A549 (cell line): ENCODE results near the gene ZBTB14. TPM values are rescaled to one million over a fixed set of nuclear protein-coding genes. Genes with fewer than 3 reads are reported as not detected.

Experiments used
- ATAC-seq, 2 experiments: fragments of 200-7000 bp in 1 of 2; fragments of >200 bp in 1 of 2; cut with Nextera tagmentation in 1 of 2; cut with Tn5 transposase in 1 of 2; 3 replicates each; pipeline versions ENCODE4 v1.8.0 to v1.9.1; 2018 to 2020; ENCODE audit warnings: mild to moderate bottlenecking in 1 of 2, moderate library complexity in 1 of 2
- CTCF ChIA-PET: fragments of 300-600 bp; sonication (Branson Sonifier 250); formaldehyde crosslinking; extraction: SDS; loops from one replicate; lab custom pipeline; 2021; ENCODE audit warnings: antibody characterized with exemption, inconsistent platforms; lab: Yijun Ruan, JAX
- POLR2A ChIA-PET: fragments of 350-600 bp; formaldehyde crosslinking; extraction: SDS; loops from one replicate; lab custom pipeline; 2021; ENCODE audit warnings: antibody characterized with exemption, inconsistent platforms; lab: Yijun Ruan, JAX
- DNase-seq, 2 experiments: peaks; one replicate each; pipeline versions ENCODE4 v3.0.0 to v3.0.0-alpha.2; 2011 to 2016; ENCODE audit warnings: low read depth in 1 of 2, low spot score in 1 of 2
- FAIRE-seq: peaks from 2 replicates; lab custom pipeline; 2011; peaks lifted over from hg19 to GRCh38; lab: Jason Lieb, UNC
- H3K27ac ChIP-seq, 2 experiments: fragments of >200 bp; sonication (Bioruptor Twin); formaldehyde crosslinking; 3 replicates each; pipeline ENCODE4 v1.5.1; 2016 to 2017
- H3K4me1 ChIP-seq: fragments of >200 bp; sonication (Bioruptor Twin); formaldehyde crosslinking; 3 replicates; pipeline ENCODE4 v1.6.1; 2016
- H3K4me2 ChIP-seq: fragments of >200 bp; sonication (Bioruptor Twin); formaldehyde crosslinking; 3 replicates; pipeline ENCODE4 v1.6.1; 2016
- H3K4me3 ChIP-seq: fragments of >200 bp; sonication (Bioruptor Twin); formaldehyde crosslinking; 3 replicates; pipeline ENCODE4 v1.5.1; 2016
- H3K9me3 ChIP-seq: fragments of >200 bp; sonication (Bioruptor Twin); formaldehyde crosslinking; 3 replicates; pipeline ENCODE4 v1.6.1; 2016
- EHMT2 ChIP-seq: fragments of 200-600 bp; sonication (generic); IDR thresholded peaks from 2 replicates; pipeline ENCODE4 v1.6.1; 2016; ENCODE audit warnings: antibody characterized with exemption, low read depth, mild to moderate bottlenecking, moderate library complexity
- FOSB ChIP-seq: fragments of 250-450 bp; sonication (Bioruptor Pico); IDR thresholded peaks from 2 replicates; pipeline ENCODE4 v1.5.0; 2020; ENCODE audit warnings: mild to moderate bottlenecking, moderate library complexity
- NPAS2 ChIP-seq: fragments of 250-450 bp; sonication (Bioruptor Pico); IDR thresholded peaks from 2 replicates; pipeline ENCODE4 v1.8.0; 2022; ENCODE audit warnings: mild to moderate bottlenecking, moderate library complexity, borderline replicate concordance
- PHF8 ChIP-seq: fragments of 200-600 bp; sonication (generic); IDR thresholded peaks from 2 replicates; pipeline ENCODE4 v1.6.1; 2016; ENCODE audit warnings: low read depth, mild to moderate bottlenecking, antibody characterized with exemption, moderate library complexity, borderline replicate concordance
- POLR2AphosphoS2 ChIP-seq: conservative IDR thresholded peaks from 2 replicates; pipeline ENCODE4 v1.6.1; 2012; ENCODE audit warnings: low read length, improper control_type of control experiment, inconsistent platforms
- RNF2 ChIP-seq: fragments of 200-600 bp; sonication (generic); IDR thresholded peaks from 2 replicates; pipeline ENCODE4 v1.6.1; 2016; ENCODE audit warnings: low read depth, mild to moderate bottlenecking, antibody characterized with exemption, moderate library complexity, borderline replicate concordance
- TFCP2L1 ChIP-seq: fragments of 250-450 bp; sonication (Bioruptor Pico); IDR thresholded peaks from 2 replicates; pipeline ENCODE4 v1.5.0; 2021; ENCODE audit warnings: mild to moderate bottlenecking
- WGBS: methylation state at CpG from one replicate; pipeline ENCODE4 v1.1.6; 2017; ENCODE audit errors: missing lambda C conversion rate; 5-methylcytosine and 5-hydroxymethylcytosine counted together
- polyA minus RNA-seq: library from RNA; depleted of rRNA, polyadenylated mRNA; stranded (reverse); fragments of >200 nt; gene quantifications from 2 replicates; pipeline ENCODE4 v1.2.3, GENCODE V29; 2011; rRNA and poly(A)+ RNA removed
- polyA plus RNA-seq, 4 experiments: library from polyadenylated mRNA; depleted of rRNA in 3 of 4; stranded (reverse); fragments of >200 nt; fragmentation: RNase III in 1 of 4; extraction: RNeasy Plus Mini Kit Qiagen cat#74134 plus additional on column Dnase treatment in 1 of 4; gene quantifications; 2 replicates in 3 of 4; 3 replicates in 1 of 4; pipeline ENCODE4 v1.2.3, GENCODE V29; 2011 to 2017
- TF ChIP-seq, protein P1 (sequence below): fragments of 250-450 bp; sonication (Bioruptor Pico); IDR thresholded peaks from 2 replicates; pipeline ENCODE4 v1.5.0; 2020; ENCODE audit warnings: low read depth, mild to moderate bottlenecking, moderate library complexity
- TF ChIP-seq, protein P2 (sequence below): fragments of 200-600 bp; sonication (generic); IDR thresholded peaks from 2 replicates; pipeline ENCODE4 v1.6.1; 2016; ENCODE audit warnings: antibody characterized with exemption, mild to moderate bottlenecking, moderate library complexity
- TF ChIP-seq, protein P3 (sequence below): fragments of 150-350 bp; IDR thresholded peaks from 2 replicates; pipeline ENCODE4 v1.6.1; 2014; ENCODE audit warnings: low read depth, mild to moderate bottlenecking, low read length
- TF ChIP-seq, protein P4 (sequence below): fragments of 250-450 bp; sonication (Bioruptor Pico); IDR thresholded peaks from 2 replicates; pipeline ENCODE4 v1.5.0; 2021; ENCODE audit warnings: mild to moderate bottlenecking, moderate library complexity, borderline replicate concordance

Gene ZBTB14, protein sequence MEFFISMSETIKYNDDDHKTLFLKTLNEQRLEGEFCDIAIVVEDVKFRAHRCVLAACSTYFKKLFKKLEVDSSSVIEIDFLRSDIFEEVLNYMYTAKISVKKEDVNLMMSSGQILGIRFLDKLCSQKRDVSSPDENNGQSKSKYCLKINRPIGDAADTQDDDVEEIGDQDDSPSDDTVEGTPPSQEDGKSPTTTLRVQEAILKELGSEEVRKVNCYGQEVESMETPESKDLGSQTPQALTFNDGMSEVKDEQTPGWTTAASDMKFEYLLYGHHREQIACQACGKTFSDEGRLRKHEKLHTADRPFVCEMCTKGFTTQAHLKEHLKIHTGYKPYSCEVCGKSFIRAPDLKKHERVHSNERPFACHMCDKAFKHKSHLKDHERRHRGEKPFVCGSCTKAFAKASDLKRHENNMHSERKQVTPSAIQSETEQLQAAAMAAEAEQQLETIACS
- polyA plus RNA-seq (2011; rRNA removed) (17.1 and 23.4 TPM in 2 replicates), polyA plus RNA-seq (2017; fragmentation: RNase III; extraction: RNeasy Plus Mini Kit Qiagen cat#74134 plus additional on column Dnase treatment) (5.8 to 7.3 TPM (median 7.1 TPM) in 3 replicates), polyA minus RNA-seq (11.1 and 14.3 TPM in 2 replicates)
- polyA plus RNA-seq (2012; cell fraction: cytosol; rRNA removed): 3.6 and 3.7 TPM in 2 replicates
- polyA plus RNA-seq (2012; cell fraction: nucleus; rRNA removed): 1.9 and 3.9 TPM in 2 replicates

DNA sequence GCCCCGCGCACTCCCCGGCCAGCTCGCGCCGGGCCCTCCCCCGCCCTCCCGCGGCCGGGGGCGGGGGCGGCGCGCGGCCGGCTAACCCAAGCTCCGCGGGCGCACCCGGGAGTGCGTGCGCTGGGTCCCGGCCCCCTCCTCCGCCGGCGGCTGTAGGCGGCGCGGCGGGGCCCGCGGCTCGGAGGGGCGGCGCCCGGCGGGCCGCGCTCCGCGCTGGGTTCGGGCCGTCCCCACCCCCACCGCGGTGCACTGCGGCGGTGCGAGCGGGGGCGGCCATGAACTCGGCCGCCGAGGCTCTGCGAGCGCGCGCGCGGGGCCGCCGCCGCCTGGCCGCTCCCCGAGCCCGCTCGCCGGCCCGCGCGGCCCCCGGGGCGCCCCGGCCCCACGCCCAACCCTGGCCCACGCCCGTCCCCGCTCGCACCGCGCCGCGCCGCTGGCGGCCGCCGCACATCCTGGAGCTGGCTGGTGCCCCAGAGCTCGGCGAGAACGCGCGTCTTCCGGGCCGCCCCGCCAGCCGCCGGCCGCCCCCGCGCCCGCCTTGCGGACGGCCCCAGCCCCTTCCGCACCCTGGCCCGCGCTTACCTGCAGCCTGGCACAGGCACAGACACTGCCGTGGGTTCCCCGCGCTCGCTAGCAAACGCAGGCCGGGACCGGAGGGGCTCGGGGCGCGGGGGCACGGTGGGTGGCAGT lies at the start of gene ZBTB14:
Gene ZBTB14, minus strand, starts transcription at position 496 of the 690 bp plus-strand sequence. CDS start 2,480 bp downstream, outside the sequence.
- WGBS: no CpG with 5 or more reads among the region's 116 CpGs
- Histone ChIP-seq H3K27ac (peak within 1 kb of the TSS; percentile 99 to 100), H3K9me3 (no peaks in the 10 kb centered on the region), H3K4me3 (peak within 1 kb of the TSS; percentile 96), H3K4me1 (peaks cover 4% of the 10 kb centered on the region; the same call in 1 of the 3 replicates), H3K4me2 (peak within 1 kb of the TSS; percentile 73)
- DNase-seq: peak; percentile 18 to 31
- FAIRE-seq: no peak
- peak; percentile 46 to 64 for ATAC-seq
- POLR2A ChIA-PET: interaction anchor here (0.6 to 1.9 kb wide), 6 partner anchors 10 to 59 kb away, joined by 3 to 49 read pairs (median 7); no protein-coding TSS in a partner anchor
- CTCF ChIA-PET: interaction anchor here (1.3 kb wide), 1 partner anchor 58 kb away, joined by 3 read pairs; no protein-coding TSS in a partner anchor
- TF ChIP-seq PHF8 (peak; percentile 43; the same call in 1 of the 2 replicates), FOSB (CRISPR knock-in tag) (no peak), POLR2AphosphoS2 (no peak)

DNA sequence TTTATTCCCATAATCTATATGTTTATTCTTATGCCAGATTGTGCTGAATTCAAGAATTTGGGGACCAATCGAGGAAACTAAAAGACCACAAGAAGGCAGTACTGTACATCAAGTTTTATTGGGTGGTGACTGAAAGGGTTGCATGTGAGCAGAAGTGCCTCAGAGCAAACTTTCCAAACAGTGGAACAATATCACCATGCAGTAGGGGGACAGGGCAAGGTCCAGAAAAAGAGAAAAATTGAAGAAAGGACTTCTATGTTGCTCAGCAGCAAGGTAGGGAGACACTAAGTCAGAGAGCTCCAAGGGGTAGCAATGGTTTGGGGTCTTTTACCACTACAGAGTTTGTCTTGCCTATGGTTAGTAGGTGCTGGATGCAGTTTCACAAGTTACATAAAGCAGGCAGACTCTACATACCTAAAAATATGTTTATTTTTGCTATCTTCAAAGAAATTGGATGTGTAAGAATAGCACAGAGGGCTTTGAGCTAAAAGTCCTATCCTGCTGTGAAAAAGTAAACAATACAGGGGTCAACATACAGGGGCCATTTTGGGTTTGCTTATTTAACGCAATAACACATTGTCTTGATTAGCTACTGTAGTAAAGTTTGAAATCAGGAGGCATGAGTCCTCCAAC lies 43.8 kb upstream of the ZBTB14 start:
- FAIRE-seq (no peak), DNase-seq (no peak), ATAC-seq (no peak)
- TF ChIP-seq, protein P1, sequence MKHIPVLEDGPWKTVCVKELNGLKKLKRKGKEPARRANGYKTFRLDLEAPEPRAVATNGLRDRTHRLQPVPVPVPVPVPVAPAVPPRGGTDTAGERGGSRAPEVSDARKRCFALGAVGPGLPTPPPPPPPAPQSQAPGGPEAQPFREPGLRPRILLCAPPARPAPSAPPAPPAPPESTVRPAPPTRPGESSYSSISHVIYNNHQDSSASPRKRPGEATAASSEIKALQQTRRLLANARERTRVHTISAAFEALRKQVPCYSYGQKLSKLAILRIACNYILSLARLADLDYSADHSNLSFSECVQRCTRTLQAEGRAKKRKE: no peak
- no peak for TF ChIP-seq NPAS2
- TF ChIP-seq RNF2: no peak
- TF ChIP-seq, protein P2, sequence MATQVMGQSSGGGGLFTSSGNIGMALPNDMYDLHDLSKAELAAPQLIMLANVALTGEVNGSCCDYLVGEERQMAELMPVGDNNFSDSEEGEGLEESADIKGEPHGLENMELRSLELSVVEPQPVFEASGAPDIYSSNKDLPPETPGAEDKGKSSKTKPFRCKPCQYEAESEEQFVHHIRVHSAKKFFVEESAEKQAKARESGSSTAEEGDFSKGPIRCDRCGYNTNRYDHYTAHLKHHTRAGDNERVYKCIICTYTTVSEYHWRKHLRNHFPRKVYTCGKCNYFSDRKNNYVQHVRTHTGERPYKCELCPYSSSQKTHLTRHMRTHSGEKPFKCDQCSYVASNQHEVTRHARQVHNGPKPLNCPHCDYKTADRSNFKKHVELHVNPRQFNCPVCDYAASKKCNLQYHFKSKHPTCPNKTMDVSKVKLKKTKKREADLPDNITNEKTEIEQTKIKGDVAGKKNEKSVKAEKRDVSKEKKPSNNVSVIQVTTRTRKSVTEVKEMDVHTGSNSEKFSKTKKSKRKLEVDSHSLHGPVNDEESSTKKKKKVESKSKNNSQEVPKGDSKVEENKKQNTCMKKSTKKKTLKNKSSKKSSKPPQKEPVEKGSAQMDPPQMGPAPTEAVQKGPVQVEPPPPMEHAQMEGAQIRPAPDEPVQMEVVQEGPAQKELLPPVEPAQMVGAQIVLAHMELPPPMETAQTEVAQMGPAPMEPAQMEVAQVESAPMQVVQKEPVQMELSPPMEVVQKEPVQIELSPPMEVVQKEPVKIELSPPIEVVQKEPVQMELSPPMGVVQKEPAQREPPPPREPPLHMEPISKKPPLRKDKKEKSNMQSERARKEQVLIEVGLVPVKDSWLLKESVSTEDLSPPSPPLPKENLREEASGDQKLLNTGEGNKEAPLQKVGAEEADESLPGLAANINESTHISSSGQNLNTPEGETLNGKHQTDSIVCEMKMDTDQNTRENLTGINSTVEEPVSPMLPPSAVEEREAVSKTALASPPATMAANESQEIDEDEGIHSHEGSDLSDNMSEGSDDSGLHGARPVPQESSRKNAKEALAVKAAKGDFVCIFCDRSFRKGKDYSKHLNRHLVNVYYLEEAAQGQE: no peak
- TF ChIP-seq EHMT2: no peak
- TF ChIP-seq, protein P3, sequence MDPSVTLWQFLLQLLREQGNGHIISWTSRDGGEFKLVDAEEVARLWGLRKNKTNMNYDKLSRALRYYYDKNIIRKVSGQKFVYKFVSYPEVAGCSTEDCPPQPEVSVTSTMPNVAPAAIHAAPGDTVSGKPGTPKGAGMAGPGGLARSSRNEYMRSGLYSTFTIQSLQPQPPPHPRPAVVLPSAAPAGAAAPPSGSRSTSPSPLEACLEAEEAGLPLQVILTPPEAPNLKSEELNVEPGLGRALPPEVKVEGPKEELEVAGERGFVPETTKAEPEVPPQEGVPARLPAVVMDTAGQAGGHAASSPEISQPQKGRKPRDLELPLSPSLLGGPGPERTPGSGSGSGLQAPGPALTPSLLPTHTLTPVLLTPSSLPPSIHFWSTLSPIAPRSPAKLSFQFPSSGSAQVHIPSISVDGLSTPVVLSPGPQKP: no peak
- no peak for TF ChIP-seq TFCP2L1 (CRISPR knock-in tag)
- TF ChIP-seq, protein P4, sequence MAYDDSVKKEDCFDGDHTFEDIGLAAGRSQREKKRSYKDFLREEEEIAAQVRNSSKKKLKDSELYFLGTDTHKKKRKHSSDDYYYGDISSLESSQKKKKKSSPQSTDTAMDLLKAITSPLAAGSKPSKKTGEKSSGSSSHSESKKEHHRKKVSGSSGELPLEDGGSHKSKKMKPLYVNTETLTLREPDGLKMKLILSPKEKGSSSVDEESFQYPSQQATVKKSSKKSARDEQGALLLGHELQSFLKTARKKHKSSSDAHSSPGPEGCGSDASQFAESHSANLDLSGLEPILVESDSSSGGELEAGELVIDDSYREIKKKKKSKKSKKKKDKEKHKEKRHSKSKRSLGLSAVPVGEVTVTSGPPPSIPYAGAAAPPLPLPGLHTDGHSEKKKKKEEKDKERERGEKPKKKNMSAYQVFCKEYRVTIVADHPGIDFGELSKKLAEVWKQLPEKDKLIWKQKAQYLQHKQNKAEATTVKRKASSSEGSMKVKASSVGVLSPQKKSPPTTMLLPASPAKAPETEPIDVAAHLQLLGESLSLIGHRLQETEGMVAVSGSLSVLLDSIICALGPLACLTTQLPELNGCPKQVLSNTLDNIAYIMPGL (CRISPR knock-in tag): no peak
- Histone ChIP-seq H3K4me3 (no peak overlapping the region), H3K4me1 (no peaks in the 10 kb centered on the region), H3K4me2 (no peak overlapping the region), H3K27ac (no peak overlapping the region), H3K9me3 (no peaks in the 10 kb centered on the region)
- ChIA-PET CTCF (interaction anchor here (1.1 kb wide), 1 partner anchor 10 kb away, joined by 3 read pairs; no protein-coding TSS in a partner anchor), POLR2A (no interaction called here)
- 0% methylated on average over 2 of the region's 2 CpGs for WGBS
